DLD1 (cell line): ENCODE measurements around the gene CAVIN1.
"Not testable (repeated sequence)": the region's sequence is repeated elsewhere in the genome, so short reads cannot be mapped to it uniquely, and the experiment has no call there.

Experiments
- in situ Hi-C: cut with HindIII; loops from 2 replicates; pipeline ENCODE4 v1.10.0; 2017; ENCODE audit warnings: low sequenced_read_pairs

The CAVIN1 gene

DNA sequence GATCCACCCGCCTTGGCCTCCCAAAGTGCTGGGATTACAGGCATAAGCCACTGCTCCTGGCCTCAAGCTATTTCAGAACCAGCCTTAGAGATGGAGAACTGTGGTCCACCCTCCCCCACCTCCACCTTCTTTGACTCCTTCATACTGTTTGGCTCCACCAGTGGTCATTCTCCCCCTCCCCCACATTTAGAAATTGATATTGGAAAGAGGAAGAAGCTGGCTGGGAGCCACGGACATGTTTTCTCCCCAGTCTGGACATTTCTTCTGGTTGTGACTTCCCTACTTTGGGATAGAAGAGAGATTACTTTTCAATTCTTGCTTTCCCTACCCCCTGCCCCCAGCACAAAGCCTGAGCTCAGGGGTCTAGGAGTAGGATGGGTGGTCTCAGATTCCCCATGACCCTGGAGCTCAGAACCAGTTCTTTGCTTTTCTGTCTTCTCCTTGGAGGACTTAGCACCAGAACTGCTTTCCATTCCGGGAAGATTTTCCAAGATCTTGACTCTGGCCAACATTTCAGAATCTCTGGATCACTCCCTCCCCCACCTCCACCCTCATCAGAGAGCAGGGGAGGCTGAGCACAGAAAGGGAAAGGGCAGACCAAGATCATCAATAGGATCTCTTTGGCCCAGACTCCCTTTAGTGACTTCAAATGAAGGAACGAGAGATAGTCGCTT is 16.3 kb downstream of the CAVIN1 start:
- in situ Hi-C loops, result no loop called here

DNA sequence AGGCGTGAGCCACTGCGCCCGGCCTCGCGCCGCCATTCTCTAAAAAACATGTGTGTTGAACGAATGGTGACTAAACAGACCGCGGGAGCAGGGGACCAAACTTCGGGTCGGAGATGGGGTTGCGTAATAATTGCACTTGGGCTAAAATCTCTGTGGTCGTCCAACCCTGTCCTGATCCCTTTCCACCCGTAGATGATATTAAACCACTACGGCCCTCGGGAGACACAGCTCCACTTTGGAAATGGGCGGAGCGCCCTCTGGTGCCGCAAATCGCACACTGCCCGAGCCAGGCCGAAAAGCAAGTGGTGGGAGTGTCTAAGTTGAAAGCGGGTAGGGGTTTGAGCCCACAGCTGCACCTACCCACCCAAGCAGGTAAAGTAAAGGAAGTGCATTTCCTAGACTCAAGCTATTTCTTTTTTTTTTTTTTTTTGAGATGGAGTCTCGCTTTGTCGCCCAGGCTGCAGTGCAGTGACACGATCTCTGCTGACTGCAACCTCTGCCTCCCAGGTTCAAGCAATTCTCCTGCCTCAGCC is 17.0 kb downstream of the CAVIN1 start:
- in situ Hi-C loops, result no loop called here

DNA sequence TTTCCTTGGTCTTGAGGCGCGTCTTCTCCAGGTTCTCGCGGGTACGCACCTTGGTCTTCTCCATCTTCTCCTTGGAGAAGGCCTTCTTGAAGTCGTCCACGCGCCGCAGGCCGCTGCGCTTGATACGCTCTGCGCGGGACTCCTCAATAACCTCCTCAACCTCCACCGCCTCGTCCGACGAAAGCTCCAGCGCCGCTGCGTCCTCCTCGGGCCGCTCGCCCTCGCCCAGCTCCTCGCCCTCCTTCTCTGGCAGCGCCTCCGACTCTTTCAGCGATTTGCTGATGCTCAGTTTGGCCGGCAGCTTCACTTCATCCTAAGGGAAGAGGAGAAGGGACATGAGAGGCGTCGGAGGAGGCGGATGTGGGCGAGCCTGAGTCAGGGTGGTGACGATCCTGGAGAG is 18.0 kb downstream of the CAVIN1 start:
- in situ Hi-C loops, result no loop called here

DNA sequence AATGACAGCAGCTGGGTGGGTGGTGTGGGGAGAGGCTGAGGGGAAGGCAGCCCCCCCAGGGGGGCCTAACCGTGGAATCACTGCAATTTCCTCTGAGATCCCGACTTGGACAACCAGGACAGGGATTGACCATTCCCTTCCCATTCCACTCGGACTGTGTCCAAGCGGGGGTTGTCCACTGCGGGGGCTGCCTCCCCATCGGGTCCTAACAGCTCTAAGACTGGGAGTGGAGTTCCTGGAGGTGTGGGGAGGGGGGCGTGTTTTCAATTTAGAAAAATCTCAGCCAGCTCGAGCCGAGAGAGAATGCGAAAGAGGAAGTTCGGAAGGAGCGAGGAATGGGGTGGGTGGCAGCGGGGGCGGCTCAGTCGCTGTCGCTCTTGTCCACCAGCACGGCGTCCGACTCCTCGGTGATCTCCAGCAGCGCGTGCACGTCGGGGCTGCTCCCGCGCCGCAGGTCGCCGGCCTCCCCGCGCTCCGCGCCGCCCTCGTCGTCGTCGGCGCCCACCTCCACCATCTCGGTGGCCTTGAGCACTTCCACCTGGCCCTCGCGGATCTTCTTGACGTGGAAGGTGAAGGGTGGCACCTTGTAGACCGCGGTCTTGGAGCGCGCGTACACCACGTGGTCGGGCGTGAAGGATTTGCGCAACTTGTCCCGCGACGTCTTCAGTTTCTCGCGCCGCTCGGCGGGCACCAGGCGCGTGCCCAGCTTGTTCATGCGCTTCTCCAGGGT is 18.6 kb downstream of the CAVIN1 start:
- in situ Hi-C loops, result no loop called here

DNA sequence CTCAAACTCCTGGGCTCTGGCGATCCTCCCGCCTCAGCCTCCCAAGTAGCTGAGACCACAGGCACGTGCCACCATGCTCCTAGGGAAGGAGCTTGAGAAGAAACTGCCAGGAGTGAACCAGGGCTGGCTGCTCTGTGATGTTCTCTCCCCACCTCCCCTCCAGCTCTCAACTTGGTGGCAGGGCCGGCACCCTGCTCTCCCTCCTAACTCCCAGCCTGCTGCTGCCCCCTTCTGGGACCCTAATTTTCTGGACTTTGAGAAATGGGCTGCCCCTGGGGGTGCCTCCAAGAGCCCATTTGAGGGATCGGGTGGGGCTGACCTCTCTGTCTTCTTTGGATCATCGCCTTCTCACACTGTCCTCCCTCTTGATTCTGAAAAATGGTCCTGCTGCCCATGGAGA is 19.9 kb downstream of the CAVIN1 start:
- in situ Hi-C loops, result no loop called here

DNA sequence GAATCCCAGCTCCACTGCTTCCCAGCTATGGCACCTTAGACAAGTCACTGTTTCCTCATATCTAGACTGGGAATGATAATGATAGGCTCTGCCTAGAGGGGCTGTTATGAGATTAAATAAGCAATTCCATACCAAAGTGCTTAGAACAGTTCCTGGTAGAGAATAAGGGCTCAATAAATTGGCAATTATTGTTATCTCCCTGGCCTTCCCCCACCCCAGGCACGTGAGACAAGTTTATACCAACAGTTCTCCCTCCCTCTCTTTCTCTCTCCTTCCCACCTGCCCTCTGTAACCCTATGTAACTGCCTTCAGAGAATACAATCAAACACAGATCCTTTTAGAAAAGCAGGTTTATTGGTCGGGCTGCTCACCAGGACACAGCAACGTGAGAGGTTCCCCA is 20.9 kb downstream of the CAVIN1 start:
- in situ Hi-C loops, result no loop called here

DNA sequence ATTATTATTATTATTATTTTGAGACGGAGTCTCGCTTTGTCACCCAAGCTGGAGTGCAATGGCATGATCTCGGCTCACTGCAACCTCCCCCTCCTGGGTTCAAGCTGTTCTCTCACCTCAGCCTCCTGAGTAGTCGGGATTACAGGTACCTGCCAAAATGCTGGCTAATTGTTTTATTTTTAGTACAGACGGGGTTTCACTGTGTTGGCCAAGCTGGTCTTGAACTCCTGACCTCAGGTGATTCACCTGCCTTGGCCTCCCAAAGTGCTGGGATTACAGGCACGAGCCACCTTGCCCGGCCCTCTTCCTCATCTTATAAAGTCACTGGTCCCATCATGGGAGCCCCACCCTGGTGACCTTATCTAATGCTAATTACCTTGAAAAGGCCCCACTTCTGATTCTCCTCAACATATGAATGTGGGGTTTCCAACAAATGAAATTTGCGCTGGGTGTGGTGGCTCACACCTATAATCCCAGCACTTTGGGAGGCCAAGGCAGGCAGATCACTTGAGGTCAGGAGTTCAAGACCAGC is 22.1 kb downstream of the CAVIN1 start:
- in situ Hi-C loops, result not testable (repeated sequence)

DNA sequence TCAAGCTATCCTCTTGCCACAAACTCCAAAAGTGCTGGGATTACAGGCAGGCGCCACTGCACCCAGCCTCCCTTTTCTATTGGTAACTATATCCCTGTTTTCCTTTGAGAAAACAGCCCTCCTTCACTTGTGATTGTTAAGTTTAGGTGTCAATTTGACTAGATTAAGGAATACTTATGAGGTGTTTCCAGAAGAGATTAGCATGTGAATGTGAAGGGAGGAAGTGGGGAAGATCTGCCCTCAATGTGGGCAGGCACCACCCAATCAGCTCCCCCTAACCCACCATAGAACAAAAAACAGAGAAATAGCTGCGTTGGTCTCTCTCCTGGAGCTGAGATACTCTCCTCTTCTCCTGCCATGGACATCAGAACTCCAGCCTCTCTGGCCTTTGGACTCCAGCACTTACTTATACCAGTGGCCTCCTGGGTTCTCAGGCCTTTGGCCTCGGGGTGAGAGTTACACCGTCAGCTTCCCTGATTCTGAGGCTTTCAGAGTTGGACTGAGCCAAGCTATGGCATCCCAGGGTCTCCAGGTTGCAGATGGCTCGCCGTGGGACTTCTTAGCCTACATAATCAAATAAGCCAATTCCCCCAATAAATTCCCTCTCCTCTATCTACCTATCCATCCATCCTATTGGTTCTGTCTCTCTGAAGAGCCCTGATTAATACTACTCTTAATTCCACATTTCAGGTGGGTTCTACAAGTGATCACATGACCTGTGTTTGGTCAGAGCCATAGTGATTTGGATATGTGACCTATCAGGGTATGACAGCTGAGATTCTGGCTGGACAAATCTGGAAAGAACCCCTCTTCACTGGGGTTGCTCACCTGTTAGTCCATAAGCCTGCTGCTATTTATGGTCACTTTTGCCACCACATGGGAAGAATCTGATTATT is 22.9 kb downstream of the CAVIN1 start:
- in situ Hi-C loops, result no loop called here

DNA sequence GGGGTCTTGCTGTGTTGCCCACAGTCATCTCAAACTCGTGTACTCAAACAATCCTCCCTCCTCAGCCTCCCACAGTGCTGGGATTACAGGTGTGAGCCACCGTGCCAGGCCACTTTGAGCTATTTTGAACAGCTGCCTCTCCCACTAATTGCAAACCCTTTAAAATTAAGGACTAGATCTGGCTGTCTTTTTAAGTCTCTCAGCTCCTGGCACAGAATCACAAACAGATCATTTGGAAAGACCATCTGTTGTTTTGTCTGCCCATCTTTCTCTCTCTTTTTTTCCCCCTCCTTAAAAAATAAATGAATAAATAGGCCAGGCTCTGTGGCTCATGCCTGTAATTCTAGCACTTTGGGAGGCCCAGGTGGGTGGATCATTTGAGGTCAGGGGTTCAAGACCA is 23.9 kb downstream of the CAVIN1 start:
- in situ Hi-C loops, result no loop called here

DNA sequence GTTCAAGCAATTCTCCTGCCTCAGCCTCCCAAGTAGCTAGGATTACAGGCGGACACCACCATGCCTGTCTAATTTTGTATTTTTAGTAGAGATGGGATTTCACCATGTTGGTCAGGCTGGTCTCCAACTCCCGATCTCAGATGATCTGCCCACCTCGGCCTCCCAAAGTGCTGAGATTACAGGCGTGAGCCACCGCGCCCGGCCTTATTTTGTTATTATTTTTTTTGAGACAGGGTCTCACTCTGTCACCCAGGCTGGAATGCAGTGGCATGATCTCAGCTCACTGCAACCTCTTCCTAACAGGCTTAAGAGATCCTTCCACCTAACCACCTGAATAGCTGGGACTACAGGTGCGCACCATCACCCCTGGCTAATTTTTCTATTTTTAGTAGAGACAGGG is 27.5 kb downstream of the CAVIN1 start:
- in situ Hi-C loops, result not testable (repeated sequence)

DNA sequence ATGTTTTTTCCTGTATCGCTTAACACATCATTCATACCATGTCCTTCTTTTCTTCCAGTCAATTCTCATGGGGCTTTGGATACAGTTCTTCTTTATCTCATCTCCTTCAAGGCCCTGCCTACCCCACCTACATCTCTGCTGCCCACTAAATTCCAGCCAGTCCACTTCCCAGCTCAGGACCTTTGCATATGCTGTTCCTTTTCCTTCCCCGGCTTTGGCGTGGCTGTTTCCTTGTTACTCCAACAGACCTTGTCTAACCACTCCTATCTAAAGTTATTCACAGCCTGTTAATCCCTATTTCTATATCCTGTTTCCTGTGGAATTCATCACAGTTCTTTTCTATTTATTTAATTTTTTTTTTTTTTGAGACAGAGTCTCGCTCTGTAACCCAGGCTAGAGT is 28.2 kb downstream of the CAVIN1 start:
- in situ Hi-C loops, result no loop called here

DNA sequence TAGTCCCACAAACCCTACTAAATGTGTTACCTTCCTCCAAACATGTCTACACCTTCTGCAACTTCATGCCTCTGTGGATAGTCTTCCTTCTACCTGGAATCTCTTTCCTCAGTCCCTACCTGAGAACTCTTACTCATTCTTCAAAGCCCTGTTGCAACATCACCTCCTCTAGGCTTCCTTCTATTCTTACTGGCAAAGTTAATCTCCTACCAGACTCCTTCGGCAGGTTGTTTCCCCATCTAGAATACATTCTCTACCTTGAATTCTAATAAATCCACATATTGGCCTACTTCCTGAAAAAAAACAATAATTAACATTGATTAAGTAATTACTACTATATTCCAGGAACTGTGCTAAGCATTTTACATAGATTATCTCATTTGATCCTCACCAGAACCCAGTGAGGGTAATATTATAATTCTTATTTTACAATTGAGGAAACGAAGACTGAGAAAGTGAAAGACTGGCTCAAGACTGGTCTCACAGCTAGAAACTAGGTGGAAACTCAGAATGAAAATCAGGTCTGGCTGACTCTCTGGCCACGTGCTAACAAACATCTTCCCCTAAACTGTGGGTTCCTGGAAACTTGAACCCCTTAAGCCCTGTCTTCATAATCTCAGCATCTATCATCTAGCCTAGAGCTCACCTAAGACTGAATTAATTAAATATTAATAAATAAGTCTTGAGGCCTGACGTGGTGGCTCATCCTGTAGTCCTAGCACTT is 30.2 kb downstream of the CAVIN1 start:
- in situ Hi-C loops, result no loop called here

DNA sequence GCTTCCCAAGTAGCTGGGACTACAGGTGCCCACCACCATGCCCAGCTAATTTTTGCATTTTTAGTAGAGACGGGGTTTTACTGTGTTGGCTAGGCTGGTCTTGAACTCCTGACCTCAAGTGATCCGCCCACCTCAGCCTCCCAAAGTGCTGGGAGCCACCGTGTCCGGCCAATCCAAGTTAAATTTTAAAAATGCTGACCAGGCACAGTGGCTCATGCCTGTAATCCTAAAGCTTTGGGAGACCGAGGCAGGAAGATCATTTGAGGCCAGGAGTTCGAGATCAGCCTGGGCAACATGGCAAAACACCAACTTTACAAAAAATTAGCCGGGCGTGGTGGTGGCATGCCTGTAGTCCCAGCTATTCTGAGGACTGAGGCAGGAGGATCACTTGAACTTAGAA is 31.6 kb downstream of the CAVIN1 start:
- in situ Hi-C loops, result not testable (repeated sequence)

DNA sequence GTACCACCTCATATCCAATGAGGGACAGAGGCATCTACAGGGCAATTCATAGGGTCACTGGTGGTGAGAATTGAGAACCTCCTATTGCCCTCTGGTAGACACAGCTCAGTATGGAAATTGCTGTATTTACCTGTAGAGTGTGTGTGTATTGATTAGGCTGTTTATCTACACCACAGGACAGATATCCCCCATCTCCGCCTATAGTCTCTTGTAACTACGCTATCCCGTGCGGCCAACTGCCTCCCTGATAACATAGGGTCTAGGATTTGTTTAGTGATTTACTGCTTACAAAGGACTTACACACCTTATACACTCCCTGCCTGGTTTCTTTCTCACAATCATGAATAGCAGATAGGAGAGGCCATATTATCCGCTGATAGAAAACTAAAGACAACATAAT is 33.2 kb downstream of the CAVIN1 start:
- in situ Hi-C loops, result no loop called here

DNA sequence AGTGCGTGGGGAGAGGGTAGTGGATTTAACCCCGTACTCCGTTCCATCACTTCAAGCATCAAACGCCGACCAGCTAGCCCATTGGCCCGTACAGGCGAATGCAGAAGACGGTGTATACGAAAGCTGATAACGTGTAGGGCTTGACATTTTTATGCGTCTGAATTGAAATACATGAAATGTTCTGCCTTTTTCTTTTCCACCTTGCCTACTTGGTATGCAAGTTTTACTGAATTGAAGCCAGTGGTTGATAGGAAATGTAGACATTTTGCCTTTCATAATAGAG is 34.0 kb downstream of the CAVIN1 start:
- in situ Hi-C loops, result no loop called here

DNA sequence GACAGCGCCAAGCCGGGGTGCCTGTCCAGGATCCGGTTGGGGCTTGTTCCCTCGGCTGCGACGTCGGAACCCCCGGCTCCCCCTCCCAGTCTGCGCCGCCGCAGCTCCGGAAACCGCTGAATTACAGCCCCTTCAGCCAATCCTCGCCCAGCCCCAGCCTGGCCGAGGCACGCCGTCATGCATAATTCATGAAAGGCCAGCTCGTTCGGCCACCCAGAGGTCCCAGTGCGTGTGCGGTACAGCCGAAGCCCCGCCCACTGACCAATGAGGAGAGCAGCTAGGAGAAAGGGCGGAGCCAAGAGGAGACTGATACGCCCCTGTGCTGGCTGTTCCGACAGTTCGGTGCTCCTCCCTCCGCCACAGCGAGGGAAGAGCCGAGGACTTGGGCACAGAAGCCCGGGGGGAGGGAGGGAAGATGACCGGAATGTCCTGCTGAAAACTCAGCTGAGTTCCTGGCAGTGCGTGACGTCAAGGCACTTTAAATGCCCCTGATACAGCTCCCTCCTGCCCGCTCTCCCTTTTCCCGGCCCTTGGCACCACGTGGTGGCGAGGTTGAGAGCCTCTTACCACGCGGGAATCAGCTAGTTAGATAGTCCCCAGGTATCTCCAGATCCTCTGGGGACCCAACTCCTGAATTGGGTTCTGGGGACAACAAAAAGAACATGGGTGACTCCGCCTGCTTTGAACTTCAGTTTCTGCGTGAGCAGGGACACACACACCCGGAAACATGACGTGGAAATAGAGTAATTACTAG is 34.5 kb downstream of the CAVIN1 start, which contains the start of gene STAT3:
Gene STAT3, minus strand, starts transcription at position 62 of the 754 bp plus-strand sequence. CDS start 39,926 bp downstream, outside the sequence.
- in situ Hi-C loops, result no loop called here

DNA sequence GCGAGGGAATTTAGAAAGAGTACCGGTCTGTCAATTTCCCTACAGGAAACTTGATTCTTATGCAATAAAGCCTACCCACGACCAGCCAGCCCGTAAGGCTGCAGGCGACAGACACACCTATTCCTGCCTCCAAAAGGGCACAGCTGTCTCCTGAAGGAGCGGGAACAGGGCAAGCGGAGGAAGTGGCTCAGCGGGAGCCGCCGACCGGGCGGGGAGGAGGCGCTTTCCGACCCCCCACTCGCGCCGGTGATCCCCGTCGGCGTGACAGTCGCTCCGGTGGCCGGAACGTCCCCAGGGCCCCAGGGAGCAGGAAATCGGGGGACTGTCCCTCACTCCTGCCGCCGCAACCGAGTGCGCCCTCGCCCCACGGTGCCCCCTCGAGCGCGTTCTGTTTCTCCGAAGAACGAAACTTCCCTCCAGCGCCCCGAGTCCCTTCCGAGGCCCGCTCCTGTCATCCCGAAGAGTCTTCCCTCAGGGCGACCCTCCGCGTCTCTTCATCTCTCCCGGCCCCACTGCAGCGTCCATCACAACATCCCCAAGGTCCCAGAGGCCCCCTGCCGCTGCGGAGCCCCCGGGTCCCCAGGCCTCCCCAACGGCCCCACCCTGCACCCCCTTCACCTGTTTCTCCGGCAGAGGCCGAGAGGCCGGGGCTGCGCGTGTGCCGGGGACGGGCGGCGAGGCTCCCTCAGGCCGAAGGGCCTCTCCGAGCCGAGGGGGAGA is 35.2 kb downstream of the CAVIN1 start:
- in situ Hi-C loops, result no loop called here

DNA sequence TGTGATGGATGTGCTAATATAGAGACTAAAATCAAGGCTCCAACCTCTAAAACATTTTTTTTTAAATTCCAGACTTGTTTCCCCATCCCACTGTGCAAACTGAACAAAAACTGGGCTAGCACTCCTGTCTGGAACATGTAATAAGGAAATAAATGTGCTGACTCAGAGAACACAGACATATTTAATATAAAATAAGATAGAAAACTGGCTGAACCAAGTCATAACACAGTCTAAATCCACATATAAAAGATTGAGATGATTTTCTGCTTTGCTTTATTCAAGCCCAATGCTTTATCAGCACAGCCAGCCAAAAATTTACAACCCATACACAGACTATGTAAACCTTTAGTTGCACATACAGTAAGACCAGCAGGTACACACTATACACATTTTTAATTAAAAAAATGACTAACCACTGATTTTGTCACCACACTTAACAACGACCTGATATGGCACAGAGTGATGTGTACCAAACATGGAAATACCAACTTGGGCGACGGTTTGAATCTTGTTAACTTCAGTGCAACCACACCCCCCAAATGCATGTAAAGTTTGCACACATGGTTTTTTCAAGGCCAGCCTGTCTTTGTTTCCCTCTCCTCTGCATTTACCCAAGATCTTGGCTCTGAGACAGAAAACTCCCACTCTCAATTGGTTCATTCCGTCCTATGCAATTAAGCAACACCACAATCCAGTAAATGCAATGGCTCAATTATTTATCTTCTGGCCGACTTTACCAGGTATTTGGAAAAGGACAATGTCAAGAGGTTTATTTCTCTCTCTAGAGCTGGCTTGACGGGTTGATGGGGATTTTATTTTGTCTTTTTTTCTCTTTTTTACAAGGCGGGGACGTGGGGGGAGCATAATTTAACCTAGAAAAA is 36.0 kb downstream of the CAVIN1 start:
- in situ Hi-C loops, result no loop called here
